H1 (cell line): Measurements from ENCODE around the gene FAH. TPM values are rescaled to one million over a fixed set of nuclear protein-coding genes. Genes with fewer than 3 reads are reported as not detected.

Source experiments
- EP300 ChIP-seq, 2 experiments: IDR thresholded peaks; 1 replicate in 1 of 2; 2 replicates in 1 of 2; pipeline ENCODE4 v1.6.1; 2011 to 2012; ENCODE audit warnings: low read depth in 2 of 2, low read length in 2 of 2, mild to moderate bottlenecking in 2 of 2, borderline replicate concordance in 1 of 2, inconsistent platforms in 1 of 2, moderate library complexity in 1 of 2
- HDAC6 ChIP-seq: IDR thresholded peaks from one replicate; pipeline ENCODE4 v1.7.1; 2012; ENCODE audit warnings: low read depth, mild to moderate bottlenecking, inconsistent platforms, low read length, moderate library complexity
- SP1 ChIP-seq: IDR thresholded peaks from 2 replicates; pipeline ENCODE4 v1.6.1; 2011; ENCODE audit warnings: low read depth, low read length
- USF2 ChIP-seq: IDR thresholded peaks from 2 replicates; pipeline ENCODE4 v1.6.1; 2011; ENCODE audit warnings: low read length, improper control_type of control experiment
- polyA plus RNA-seq, 7 experiments: library from polyadenylated mRNA; depleted of rRNA in 3 of 7; stranded (reverse) in 5 of 7; unstranded in 2 of 7; fragments of >200 nt in 5 of 7; fragments of 200-250 nt in 2 of 7; gene quantifications; 1 replicate in 5 of 7; 2 replicates in 1 of 7; 4 replicates in 1 of 7; pipeline versions ENCODE4 v1.2.1 to v1.2.3, GENCODE V29; 2011 to 2013; ENCODE audit warnings: missing spikeins in 2 of 7, mixed read lengths in 2 of 7
- total RNA-seq: library from RNA; stranded (reverse); fragmentation: NEBNext Ultra II Directional; extraction: Animal tissue kit (Norgen Biotek cat#: 25700); gene quantifications from 2 replicates; pipeline ENCODE4 v1.2.1, GENCODE V29; 2021

FAH gene
- total and polyA plus RNA-seq, 2 of the 8 experiments (the other 6 are each of a cell fraction or from before 2014, with no cell fraction given), result 20.0 to 21.7 TPM

- TF ChIP-seq USF2 (no peak), HDAC6 (no peak), EP300 (IDR thresholded peaks at IDR 0.05; ENCODE audit: borderline replicate concordance in 1 of 2, low read depth in 2 of 2, low read length in 2 of 2) (no peak), SP1 (no peak)
These were observed 47.6 kb upstream of the FAH start (continued) for GRCh38 chr15:80105193-80105592.
